Measurements from ENCODE around the gene SLC38A3.

SLC38A3 gene

GRCh38 chr3:50204804-50205412, at the start of gene SLC38A3:
SLC38A3 (plus strand) TSS chr3:50205271; CDS start chr3:50214200, 8,929 bp downstream.
- DNase-seq (ENCODE audit: low read depth in 1 of 2, low spot score in 1 of 2): no peak

GRCh38 chr3:50155491-50155878, 49.6 kb upstream of the SLC38A3 start:
- DNase-seq (ENCODE audit: low read depth in 1 of 2, low spot score in 1 of 2): no peak

GRCh38 chr3:50155891-50156290, 49.2 kb upstream of the SLC38A3 start:
- no peak for DNase-seq (ENCODE audit: low read depth in 1 of 2, low spot score in 1 of 2)

- DNase-seq (ENCODE audit: low read depth in 1 of 2, low spot score in 1 of 2): no peak
Measured at GRCh38 chr3:50156549-50157493, 48.2 kb upstream of the SLC38A3 start.

GRCh38 chr3:50157827-50158529, 47.1 kb upstream of the SLC38A3 start:
- no peak for DNase-seq (ENCODE audit: low read depth in 1 of 2, low spot score in 1 of 2)

- no peak for DNase-seq (ENCODE audit: low read depth in 1 of 2, low spot score in 1 of 2)
Measured at GRCh38 chr3:50158530-50159146, 46.4 kb upstream of the SLC38A3 start.

- DNase-seq (ENCODE audit: low read depth in 1 of 2, low spot score in 1 of 2): no peak
Measured at GRCh38 chr3:50160561-50160983, 44.5 kb upstream of the SLC38A3 start.

- no peak for DNase-seq (ENCODE audit: low read depth in 1 of 2, low spot score in 1 of 2)
Measured at GRCh38 chr3:50161320-50161719, 43.8 kb upstream of the SLC38A3 start.

- no peak for DNase-seq (ENCODE audit: low read depth in 1 of 2, low spot score in 1 of 2)
Measured at GRCh38 chr3:50162034-50162883, 42.8 kb upstream of the SLC38A3 start.

GRCh38 chr3:50163572-50164455, 41.3 kb upstream of the SLC38A3 start:
- no peak for DNase-seq (ENCODE audit: low read depth in 1 of 2, low spot score in 1 of 2)

GRCh38 chr3:50164481-50164880, 40.6 kb upstream of the SLC38A3 start:
- DNase-seq (ENCODE audit: low read depth in 1 of 2, low spot score in 1 of 2): no peak

- no peak for DNase-seq (ENCODE audit: low read depth in 1 of 2, low spot score in 1 of 2)
Measured at GRCh38 chr3:50164984-50165909, 39.8 kb upstream of the SLC38A3 start.

GRCh38 chr3:50165910-50166538, 39.0 kb upstream of the SLC38A3 start:
- no peak for DNase-seq (ENCODE audit: low read depth in 1 of 2, low spot score in 1 of 2)

GRCh38 chr3:50166620-50167019, 38.5 kb upstream of the SLC38A3 start:
- no peak for DNase-seq (ENCODE audit: low read depth in 1 of 2, low spot score in 1 of 2)

- no peak for DNase-seq (ENCODE audit: low read depth in 1 of 2, low spot score in 1 of 2)
Measured at GRCh38 chr3:50167069-50167840, 37.8 kb upstream of the SLC38A3 start.

GRCh38 chr3:50167841-50168209, 37.2 kb upstream of the SLC38A3 start:
- no peak for DNase-seq (ENCODE audit: low read depth in 1 of 2, low spot score in 1 of 2)

- no peak for DNase-seq (ENCODE audit: low read depth in 1 of 2, low spot score in 1 of 2)
Measured at GRCh38 chr3:50168388-50168787, 36.7 kb upstream of the SLC38A3 start.

All from stimulated activated CD4-positive, alpha-beta T cell treated with anti-CD3 and anti-CD28 coated beads, Interleukin-15, amount 100 ng/mL, for 1 hour (primary cell).